ENCODE results near the gene TEX48.

The TEX48 gene

DNA sequence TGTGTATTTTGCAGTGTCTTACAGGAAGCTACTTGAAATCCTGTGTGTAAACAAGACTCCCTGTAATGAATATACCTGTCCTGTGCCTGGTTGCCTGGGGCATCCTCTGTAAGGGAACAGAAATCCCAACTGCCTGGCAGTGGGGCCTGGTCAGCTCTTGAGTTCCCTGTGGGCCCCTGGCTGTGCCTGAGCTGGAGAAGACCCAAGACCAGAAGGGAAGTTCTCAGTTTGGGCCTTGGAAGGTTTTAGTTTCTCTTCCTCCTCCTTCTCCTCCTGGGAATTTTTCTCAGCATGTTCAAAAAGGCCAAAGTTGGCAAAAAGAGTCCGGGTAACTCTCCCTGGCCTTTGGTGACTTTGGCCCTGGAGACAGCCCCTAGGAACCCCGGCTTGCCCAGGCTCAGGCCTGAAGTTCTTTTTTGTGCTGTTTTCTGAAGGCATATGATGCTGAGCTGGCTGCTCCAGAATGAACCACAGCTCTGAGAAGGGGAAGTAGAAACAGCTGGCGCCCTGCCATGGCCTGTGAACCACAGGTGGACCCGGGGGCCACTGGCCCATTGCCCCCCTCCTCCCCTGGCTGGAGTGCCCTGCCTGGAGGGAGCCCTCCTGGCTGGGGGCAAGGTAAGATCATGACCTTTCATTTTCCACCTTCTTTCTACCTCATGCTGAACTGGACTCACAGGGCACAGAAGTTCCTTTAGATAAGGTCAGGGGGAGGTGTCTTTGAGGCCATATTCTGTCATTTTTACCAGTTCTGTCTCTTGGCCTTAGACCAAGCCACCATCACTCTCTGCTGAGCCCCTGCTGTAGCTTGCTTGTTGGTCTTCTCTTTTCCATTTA is 65.1 kb downstream of the TEX48 start:
- no peak for DNase-seq
